GM19239 (cell line): ENCODE results near the gene KCTD16.

Experiments used
- DNase-seq: peaks from one replicate; pipeline ENCODE4 v3.0.0; 2011; ENCODE audit warnings: low spot score; ENCODE audit not compliant: insufficient read length
- FAIRE-seq: peaks from 2 replicates; lab custom pipeline; 2011; peaks lifted over from hg19 to GRCh38; lab: Jason Lieb, UNC

The KCTD16 gene

DNA sequence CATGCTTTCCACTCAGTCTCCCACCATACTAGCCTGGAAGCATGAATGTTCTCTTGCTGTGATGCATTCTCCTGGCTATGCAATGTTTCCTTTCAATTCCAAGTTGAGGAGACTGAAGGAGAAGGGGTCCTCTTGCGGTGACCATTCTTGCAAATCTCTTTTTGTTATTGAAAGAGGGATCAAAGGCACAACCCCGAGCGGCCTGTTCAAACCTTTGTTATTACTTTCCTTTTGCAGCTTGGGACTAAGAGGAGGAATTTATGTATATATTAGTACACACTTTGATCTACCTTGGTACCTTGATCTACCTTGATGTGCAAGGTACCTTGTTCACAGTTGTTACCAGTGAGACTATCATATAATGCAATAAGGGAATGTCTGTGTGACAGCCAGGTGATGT is 147.3 kb downstream of the KCTD16 start:
- FAIRE-seq (no peak), DNase-seq (no peak)

DNA sequence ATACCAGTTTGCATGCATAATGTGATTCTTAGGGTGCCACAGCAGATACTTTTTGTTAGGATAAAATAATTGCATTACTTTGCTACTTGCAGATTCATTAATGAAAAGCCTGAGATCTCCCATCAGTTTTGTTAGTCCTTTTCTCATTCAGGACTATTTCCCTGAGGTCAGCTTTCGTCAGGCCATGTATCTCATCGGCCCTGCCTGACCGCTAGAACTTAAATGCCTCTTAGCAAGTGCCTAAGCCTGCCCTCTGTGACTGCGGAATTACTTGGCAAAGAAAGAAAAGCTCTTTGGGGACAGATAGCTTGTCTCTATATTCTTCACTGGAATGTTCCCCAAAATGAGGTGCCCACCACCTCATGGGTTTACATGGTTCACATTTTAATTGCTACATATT is 147.8 kb downstream of the KCTD16 start:
- DNase-seq (no peak), FAIRE-seq (no peak)

- DNase-seq (no peak), FAIRE-seq (no peak)
These were observed 152.5 kb downstream of the KCTD16 start for GRCh38 chr5:144323181-144323580.

DNA sequence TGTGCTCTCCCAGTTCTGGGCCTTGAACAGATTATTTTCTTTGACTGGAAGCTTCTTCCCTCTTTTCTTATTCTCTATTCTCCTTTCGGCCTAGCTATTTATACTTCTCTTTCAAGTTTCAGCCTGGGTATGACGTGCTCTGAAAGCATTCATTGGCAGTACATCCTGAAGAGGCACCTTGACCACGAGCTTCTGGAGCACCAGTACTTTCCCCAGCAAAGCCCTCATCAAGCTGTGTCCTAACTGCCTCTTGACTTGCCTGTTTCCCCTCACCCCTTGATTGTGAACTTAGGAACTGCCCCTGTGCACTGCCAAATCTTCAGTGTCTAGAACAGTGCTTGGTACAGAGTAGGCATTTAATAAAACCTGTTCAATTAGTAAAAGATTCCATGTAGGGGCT is 154.9 kb downstream of the KCTD16 start:
- FAIRE-seq (no peak), DNase-seq (no peak)

DNA sequence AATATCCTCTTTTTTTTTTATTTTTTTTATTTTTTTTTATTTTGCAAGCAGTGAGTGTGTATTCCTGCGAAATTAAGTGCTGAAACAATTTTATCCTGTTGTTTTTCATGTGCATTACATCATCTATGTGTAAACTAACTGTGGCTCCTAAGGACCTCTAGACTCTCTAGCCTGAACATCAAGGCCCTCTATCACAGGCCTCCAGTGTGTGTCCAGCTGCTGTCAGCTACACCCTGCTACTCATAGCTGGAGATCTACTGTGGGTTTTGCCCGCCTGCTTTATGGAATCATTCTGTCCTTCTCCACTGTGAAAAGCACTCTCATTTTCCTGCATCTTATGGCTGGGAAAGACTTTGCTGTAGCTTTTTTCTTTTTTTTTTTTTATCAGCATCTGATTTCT is 157.8 kb downstream of the KCTD16 start:
- no peak for DNase-seq
- no peak for FAIRE-seq

DNA sequence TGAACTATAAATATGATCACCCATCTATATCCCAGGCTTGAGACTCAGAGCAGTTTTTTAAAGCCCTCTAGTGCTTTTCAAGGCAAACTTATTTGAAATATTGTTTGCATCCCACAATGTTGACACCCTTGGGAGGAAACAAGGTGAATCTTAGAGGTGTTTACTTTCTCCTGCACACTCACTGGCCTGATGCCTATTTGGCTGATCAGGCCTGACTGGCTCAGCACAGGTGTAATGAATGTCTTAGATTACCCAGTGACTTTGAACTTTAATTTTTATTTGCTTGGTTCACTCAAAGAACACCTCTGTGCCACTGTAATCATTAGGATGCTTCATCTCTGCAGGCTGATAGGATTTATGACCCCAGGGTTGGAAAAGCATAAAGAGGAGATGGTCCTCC is 158.3 kb downstream of the KCTD16 start:
- no peak for DNase-seq
- no peak for FAIRE-seq

DNA sequence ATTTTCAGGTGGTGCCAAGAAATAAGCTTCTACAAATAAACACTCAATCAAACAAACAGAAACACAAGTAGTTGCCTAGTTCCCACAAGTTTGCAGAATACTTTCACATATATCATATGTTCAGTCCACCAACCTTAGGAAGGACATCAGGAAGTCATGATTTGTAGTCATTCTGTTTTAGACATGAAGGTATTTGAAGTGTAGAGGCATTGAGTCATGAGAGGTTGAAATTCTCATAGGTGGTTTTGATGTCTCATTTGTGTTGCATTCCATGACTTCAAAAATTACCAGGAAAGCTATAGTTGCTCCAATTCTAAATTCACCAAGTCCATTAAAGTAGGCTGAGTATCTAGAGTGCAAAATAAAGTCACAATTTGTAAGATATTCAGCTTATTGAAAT is 159.0 kb downstream of the KCTD16 start:
- FAIRE-seq = no peak

DNA sequence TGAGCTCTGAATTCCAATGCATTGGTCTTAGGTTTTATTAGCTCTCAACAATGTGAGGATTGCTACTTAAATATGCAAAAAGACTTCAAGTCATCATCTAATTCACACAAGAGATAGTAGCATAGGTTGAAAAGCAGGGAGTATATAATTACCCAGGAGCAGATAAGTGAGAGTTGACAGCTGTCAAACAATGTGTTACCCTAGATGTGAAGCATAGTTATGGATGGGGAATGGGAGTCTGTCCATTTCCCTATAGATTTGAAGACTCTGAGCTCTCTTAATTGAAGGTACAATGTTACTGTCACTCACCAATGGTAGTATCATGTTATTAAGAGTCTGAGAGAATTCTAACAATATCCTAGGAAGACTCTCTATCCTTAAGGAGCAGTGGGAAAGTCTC is 160.7 kb downstream of the KCTD16 start:
- no peak for FAIRE-seq
- no peak for DNase-seq

More for the DNA sequence above, 159.0 kb downstream of the KCTD16 start:
- no peak for DNase-seq

DNA sequence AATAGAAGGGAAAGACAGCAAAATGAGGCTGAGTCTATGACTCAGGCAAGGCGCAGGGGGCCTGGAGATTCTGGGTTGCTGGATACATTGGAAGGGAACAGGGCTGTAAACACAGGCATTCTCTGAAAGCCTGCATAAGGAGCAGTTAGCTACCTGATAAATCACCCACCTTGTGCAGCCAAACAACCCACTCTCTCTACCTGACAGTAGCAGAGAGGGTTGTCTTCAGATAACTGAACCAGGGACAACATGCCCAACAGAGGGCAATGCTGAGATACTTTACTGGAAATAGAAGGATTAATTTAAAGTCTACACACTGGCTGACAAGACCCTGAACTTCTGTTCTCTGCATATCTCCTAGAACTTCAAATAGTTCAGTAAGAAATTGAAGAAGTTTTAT is 161.6 kb downstream of the KCTD16 start:
- DNase-seq = no peak
- FAIRE-seq = no peak

DNA sequence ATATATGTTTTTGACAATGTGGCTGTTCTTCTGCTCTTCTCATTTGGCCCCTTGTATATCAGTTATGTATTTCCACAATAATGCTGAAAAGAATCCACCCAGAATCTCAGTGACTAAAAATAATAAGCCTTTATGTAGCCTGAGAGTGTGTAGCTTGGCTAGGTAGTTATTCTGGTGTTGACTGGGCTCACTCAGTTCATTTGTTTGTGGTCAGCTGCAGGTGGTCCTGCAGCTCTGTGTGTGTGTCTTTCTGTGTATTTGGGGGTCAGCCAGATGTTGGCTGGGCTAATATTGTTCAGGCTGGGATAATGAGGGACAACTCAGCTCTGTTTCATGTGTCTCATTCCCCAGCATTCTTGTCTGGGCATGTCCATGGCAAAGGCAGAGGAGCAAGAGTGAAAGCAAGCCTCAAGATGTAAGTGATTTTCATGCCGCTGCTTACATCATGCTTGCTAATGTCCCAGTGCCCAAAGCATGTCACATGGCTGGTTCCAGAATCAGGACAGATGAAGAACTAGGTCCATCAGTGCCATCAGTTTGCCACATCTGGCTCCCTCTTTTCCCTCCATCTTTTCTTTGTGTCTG is 162.8 kb downstream of the KCTD16 start:
- no peak for DNase-seq
- no peak for FAIRE-seq

DNA sequence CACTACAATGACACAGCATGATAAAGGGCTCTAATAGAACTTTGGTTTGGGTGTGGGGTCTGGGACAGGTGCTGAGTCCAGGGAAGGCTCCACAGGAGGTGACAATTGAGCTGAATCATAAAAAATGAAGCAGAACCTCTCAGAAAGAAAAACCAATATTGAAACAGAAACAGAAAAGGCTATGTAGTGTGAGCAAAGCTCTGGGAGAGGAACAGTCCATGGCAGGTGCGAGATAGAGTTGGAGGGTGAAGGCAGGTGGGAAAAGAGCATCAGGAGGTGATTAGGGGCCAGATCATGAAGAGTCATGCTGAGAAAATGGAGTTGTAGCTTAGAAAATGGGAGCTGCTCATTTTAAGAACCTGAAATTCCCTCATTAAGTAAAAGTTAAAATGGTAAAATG is 164.9 kb downstream of the KCTD16 start:
- peak; percentile 71 for FAIRE-seq
- no peak for DNase-seq

DNA sequence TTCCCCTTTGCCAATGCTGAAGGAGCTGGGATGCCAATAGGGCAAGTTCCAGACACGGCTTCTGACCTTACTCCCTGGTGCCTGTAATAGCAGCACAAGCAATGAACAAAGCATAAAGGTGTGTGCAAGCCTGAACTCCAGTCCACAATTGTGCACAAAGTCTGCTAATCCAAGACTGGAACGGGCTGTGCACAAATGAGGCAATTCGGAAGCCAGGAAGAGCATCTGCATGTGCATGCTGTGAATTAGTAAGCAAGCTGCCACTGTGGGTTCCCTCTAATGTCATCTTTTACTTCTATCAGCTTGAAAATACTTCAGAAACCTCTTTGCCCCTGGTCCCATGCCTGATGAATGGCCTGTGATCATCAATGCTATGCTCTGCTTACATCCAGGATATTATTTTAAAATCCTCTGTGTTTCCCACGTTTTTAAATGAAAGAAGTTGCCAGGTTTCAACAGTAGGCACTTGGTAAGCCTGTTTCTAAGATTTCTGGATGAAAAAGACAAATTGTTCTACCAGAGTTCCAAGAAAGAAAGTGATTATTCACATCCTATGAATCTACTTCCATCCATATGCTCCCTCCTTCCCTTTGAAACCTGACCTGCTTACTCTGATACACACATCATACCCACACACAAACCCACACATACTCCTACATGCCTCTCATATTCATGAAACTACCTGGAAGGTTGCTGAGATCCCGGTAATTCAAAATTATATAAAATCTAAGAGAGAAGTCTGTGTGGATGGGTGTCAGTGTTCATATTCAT is 165.7 kb downstream of the KCTD16 start:
- no peak for FAIRE-seq

DNA sequence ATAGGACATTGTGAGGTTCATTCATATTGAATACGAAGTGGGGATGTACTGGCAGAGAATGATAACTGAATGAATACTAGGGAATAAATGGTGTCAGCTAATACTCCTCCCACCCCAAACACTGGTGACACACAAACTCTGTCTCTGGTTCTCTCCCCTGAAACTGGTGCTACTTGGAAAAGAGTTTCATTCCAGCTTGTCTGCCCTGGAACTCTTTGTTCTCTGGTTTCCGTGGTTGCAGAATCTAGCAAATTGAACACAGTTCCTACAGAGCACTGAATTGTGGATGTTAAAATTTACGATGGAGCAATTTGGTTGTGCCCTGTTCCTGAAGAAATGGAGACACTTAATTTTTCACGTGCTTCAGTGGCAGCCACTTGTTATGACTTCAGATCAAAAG is 181.7 kb downstream of the KCTD16 start:
- DNase-seq (no peak), FAIRE-seq (no peak)

More for the DNA sequence above, 165.7 kb downstream of the KCTD16 start:
- no peak for DNase-seq

- DNase-seq (no peak), FAIRE-seq (no peak)
These were observed 182.2 kb downstream of the KCTD16 start for GRCh38 chr5:144352732-144353317.

- DNase-seq (no peak), FAIRE-seq (no peak)
These were observed 185.8 kb downstream of the KCTD16 start for GRCh38 chr5:144356489-144356888.

- FAIRE-seq (no peak), DNase-seq (no peak)
These were observed 190.7 kb downstream of the KCTD16 start for GRCh38 chr5:144361406-144361805.

GRCh38 chr5:144365885-144366284 is 195.2 kb downstream of the KCTD16 start:
- FAIRE-seq = no peak

DNA sequence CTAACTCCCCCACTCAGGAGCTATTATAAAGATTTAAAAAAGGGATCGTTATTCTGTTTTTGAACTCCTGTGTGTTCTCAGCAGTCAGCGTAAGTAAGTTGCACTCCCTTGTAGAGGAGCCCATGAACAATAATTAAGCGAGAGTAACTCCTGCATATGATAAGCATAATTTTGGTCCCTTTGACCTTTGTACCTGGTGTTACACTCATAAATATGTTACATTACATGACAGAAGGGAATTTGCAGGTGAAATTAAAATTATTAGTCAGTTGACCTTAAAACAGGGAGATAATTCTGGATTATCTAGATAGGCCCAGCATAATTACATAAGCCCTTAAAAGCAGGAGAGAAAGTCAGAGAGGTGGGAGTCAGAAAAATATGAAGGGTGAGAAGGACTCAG is 197.3 kb downstream of the KCTD16 start:
- FAIRE-seq (no peak), DNase-seq (no peak)

More at GRCh38 chr5:144365885-144366284, 195.2 kb downstream of the KCTD16 start:
- DNase-seq = no peak

DNA sequence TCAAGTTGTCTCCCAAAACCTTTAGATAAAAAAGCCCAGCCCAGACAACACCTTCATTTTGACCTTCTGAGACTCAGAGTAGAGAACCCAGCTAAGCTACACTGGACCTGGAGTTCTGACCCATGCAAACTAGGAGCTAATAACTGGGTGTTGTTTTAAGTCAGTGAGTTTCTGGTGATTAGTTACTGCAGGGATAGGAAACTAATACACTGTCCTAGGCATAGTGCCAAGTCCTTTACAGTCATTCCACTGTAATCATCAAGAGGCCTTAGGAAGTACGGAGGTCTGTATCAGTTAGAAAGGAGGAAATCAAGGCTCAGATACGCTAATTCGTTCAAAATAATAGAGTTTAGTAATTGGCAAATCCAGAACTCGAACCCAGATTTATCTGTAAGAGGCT is 197.9 kb downstream of the KCTD16 start:
- FAIRE-seq = no peak
- no peak for DNase-seq

GRCh38 chr5:144369006-144369405 is 198.3 kb downstream of the KCTD16 start:
- FAIRE-seq (no peak), DNase-seq (no peak)

- FAIRE-seq = no peak
These were observed 199.6 kb downstream of the KCTD16 start for GRCh38 chr5:144370273-144370672.

GRCh38 chr5:144374637-144375036 is 204.0 kb downstream of the KCTD16 start:
- DNase-seq = no peak
- FAIRE-seq = no peak

More at GRCh38 chr5:144370273-144370672, 199.6 kb downstream of the KCTD16 start:
- no peak for DNase-seq
